HG03354 (cell line): ENCODE data around the gene CD248.
"Not testable (repeated sequence)": the region's sequence is repeated elsewhere in the genome, so short reads cannot be mapped to it uniquely, and the experiment has no call there.

Source experiments
- ATAC-seq: cut with Tn5 transposase; IDR thresholded peaks from one replicate; pipeline ENCODE4 v1.9.1; 2021; ENCODE audit warnings: mild to moderate bottlenecking; ENCODE audit not compliant: unreplicated experiment, poor library complexity, severe bottlenecking

CD248 gene

GRCh38 chr11:66281001-66281400 lies 35.8 kb downstream of the CD248 start:
- no peak for ATAC-seq

- ATAC-seq = no peak
These were observed 36.4 kb downstream of the CD248 start for GRCh38 chr11:66280428-66280827.

GRCh38 chr11:66279092-66279734 lies 37.6 kb downstream of the CD248 start:
- no peak for ATAC-seq

- ATAC-seq = no peak
These were observed 38.3 kb downstream of the CD248 start for GRCh38 chr11:66278363-66279091.

GRCh38 chr11:66277471-66278362 lies 39.1 kb downstream of the CD248 start, which contains the start of gene CNIH2:
TSS of gene CNIH2 (plus strand) at chr11:66278175. CDS start at chr11:66278457, 282 bp downstream.
- no peak for ATAC-seq

- not testable (repeated sequence) for ATAC-seq
These were observed 39.8 kb downstream of the CD248 start for GRCh38 chr11:66277064-66277463.

- ATAC-seq = not testable (repeated sequence)
These were observed 40.2 kb downstream of the CD248 start for GRCh38 chr11:66276619-66277018.

- no peak for ATAC-seq
These were observed 40.7 kb downstream of the CD248 start for GRCh38 chr11:66275984-66276612.

GRCh38 chr11:66275396-66275795 lies 41.4 kb downstream of the CD248 start:
- no peak for ATAC-seq

GRCh38 chr11:66274219-66274618 lies 42.6 kb downstream of the CD248 start:
- no peak for ATAC-seq

GRCh38 chr11:66272596-66272995 lies 44.2 kb downstream of the CD248 start:
- ATAC-seq = no peak

GRCh38 chr11:66271816-66272215 lies 45.0 kb downstream of the CD248 start:
- no peak for ATAC-seq

- ATAC-seq = no peak
These were observed 47.6 kb downstream of the CD248 start for GRCh38 chr11:66268952-66269905.

GRCh38 chr11:66268244-66268951 lies 48.4 kb downstream of the CD248 start, which contains the start of gene RAB1B:
TSS of gene RAB1B (plus strand) at chr11:66268639. CDS start at chr11:66268680, 41 bp downstream.
- ATAC-seq = peak; percentile 81

- peak; percentile 40 for ATAC-seq
These were observed 49.2 kb downstream of the CD248 start for GRCh38 chr11:66267379-66268243.

GRCh38 chr11:66267039-66267378 lies 49.8 kb downstream of the CD248 start:
- no peak for ATAC-seq

- ATAC-seq = no peak
These were observed 50.3 kb downstream of the CD248 start for GRCh38 chr11:66266378-66267038.
